Epithelial cell of proximal tubule (primary cell): Measurements from ENCODE around the gene RSRC2. TPM values are rescaled to one million over a fixed set of nuclear protein-coding genes. Genes with fewer than 3 reads are reported as not detected.

ENCODE experiments used
- DNase-seq: peaks from one replicate; pipeline ENCODE4 v3.0.0-alpha.2; 2011; ENCODE audit warnings: low read depth
- H3K4me3 ChIP-seq: 2 replicates; pipeline ENCODE4 v1.5.1; 2011; ENCODE audit warnings: low read depth, mild to moderate bottlenecking, low read length
- total RNA-seq: library from RNA; depleted of rRNA; stranded (reverse); fragments of >200 nt; gene quantifications from 2 replicates; pipeline ENCODE4 v1.2.3, GENCODE V29; 2015
- TF ChIP-seq, protein P1 (sequence below): conservative IDR thresholded peaks from 2 replicates; pipeline ENCODE4 v1.5.1; 2012; ENCODE audit warnings: low read depth, mild to moderate bottlenecking, low read length

The RSRC2 gene
- total RNA-seq, 1 donor from 2014 or later: 72.4 TPM

DNA sequence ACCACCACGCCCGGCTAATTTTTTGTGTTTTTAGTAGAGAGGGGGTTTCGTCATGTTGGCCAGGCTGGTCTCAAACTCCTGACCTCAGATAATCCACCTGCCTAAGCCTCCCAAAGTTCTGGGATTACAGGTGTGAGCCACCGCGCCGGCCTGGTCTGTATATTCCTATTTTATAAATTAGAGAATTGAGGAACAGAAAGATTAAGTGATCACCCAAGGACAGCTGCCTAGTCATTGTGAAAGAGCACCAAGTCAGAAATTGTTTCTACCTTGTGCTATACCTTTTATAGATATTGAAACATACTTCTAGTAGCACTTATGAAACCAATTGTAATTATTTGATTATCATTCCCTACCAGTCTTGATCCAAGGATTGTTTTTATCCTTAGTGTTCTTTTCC is 2.3 kb upstream of the RSRC2 start:
- DNase-seq: no peak
- no peak overlapping the region for H3K4me3 ChIP-seq
- TF ChIP-seq, protein P1, sequence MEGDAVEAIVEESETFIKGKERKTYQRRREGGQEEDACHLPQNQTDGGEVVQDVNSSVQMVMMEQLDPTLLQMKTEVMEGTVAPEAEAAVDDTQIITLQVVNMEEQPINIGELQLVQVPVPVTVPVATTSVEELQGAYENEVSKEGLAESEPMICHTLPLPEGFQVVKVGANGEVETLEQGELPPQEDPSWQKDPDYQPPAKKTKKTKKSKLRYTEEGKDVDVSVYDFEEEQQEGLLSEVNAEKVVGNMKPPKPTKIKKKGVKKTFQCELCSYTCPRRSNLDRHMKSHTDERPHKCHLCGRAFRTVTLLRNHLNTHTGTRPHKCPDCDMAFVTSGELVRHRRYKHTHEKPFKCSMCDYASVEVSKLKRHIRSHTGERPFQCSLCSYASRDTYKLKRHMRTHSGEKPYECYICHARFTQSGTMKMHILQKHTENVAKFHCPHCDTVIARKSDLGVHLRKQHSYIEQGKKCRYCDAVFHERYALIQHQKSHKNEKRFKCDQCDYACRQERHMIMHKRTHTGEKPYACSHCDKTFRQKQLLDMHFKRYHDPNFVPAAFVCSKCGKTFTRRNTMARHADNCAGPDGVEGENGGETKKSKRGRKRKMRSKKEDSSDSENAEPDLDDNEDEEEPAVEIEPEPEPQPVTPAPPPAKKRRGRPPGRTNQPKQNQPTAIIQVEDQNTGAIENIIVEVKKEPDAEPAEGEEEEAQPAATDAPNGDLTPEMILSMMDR: no peak

DNA sequence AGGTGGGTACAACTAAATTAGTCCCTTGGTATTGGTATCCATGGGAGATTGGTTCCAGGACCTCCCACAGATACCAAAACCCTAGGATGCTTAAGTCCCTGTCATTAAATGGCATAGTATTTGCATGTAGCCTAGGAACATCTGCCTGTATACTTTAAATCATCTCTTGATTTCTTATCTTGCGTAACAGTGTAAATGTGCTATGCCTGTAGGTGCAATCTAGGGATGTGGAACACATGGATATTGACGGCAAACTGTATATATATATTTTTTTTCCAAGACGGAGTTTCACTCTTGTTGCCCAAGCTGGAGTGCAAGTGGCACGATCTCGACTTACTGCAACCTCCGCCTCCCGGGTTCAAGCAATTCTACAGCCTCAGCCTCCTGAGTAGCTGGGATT is 1.8 kb upstream of the RSRC2 start:
- H3K4me3 ChIP-seq: peak overlapping the region; percentile 6
- TF ChIP-seq, protein P1: no peak
- no peak for DNase-seq

DNA sequence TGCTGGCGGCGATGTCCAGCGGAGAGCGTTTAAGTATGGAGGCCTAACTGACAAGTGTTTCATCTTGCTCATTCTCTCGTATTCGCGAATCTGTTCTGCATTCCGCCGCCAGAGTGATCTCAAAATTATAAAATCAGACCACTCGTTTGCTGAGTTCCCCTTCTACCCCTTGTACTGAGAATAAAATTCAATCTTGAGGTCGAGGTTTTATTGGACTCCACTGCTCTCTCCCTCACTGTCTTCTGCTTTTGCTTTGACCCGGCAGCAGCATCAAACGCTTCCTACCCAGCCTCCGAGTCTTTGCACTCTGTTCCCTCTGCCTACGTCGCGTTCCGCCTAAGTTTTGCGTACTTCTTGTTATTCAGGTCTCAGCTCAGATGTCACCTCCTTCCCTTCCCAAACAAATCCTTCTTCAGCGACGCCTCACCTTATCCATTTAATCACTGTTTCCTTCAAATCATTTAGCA is 775 bp upstream of the RSRC2 start:
- peak overlapping the region; percentile 65 for H3K4me3 ChIP-seq
- TF ChIP-seq, protein P1: no peak

DNA sequence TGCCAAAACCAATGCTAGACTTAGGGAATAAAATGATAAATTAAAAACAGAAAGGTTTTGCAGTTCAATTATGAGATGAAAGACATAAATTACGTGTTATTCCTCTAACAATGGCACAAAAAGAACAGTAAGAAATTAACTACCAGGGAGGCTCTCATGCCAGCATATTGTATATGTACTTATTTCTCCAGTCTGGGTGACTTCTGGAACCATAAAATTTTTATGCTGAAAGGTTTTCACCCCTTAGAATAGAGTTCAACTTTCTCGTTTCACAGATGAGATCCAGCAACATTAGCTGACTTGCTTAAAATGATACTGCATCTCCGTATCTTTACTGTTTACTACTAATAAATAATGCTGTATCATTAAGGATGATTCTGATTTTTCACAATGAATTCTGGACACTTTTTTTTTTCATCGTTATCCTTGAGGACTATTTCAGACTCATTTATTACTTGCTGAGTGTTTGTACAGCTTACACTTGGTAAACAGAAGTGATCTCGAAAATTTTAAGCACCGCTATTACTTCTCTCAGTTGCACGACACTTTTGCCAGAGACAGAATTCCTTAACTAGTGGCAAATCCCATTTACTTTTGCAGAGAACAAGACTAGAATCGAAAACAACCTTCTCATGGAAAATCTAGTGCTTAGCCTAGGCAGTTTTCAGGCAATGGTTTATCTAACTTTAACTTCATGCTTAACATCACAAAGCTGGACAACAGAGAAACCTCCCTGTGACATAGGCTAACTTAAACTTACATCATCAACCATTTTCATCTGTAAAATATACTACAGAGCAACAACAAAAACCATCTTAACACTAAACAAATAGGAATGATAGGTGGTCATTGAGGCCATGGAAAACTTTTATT is 2.7 kb downstream of the RSRC2 start:
- no peak for DNase-seq
- peak overlapping the region; percentile 60 for H3K4me3 ChIP-seq
- TF ChIP-seq, protein P1: no peak

More for the DNA sequence above, 775 bp upstream of the RSRC2 start:
- no peak for DNase-seq

DNA sequence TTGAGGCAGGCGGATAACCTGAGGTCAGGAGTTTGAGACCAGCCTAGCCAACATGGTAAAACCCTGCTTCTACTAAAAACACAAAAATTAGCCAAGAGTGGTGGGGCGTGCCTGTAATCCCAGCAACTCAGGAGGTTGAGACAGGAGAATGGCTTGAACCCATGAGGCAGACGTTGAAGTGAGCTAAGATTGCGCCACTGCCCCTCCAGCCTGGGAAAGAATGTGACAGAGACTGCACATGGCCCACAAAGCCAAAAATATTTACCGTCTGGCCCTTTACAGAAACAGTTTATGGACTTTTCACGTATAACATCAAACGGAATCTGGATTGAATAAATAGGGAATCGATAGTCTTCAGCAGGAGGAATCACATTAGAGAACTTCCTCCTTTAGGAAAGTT is 3.5 kb downstream of the RSRC2 start:
- H3K4me3 ChIP-seq: peak overlapping the region; percentile 19
- DNase-seq: no peak
- TF ChIP-seq, protein P1: no peak

DNA sequence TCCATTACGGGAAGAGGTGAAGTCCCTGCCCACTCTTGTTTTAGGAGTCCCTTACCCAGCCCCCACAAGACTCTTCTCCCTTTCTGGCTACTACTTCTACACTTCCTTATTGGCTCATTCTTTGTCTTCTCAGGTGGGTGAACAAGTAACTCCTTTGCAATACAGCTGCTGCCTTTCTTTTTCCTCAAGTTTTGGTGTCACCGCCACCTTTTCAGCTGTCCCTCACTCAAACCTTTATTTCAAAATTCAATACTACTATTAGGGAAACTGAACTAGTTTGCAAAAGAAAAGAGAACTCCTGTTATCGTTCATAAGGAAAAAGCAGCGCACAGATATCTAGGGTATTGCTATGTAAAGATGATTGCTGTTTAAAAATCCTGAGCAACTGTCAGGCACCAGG is 6.1 kb downstream of the RSRC2 start:
- TF ChIP-seq, protein P1: no peak
- no peak for DNase-seq

DNA sequence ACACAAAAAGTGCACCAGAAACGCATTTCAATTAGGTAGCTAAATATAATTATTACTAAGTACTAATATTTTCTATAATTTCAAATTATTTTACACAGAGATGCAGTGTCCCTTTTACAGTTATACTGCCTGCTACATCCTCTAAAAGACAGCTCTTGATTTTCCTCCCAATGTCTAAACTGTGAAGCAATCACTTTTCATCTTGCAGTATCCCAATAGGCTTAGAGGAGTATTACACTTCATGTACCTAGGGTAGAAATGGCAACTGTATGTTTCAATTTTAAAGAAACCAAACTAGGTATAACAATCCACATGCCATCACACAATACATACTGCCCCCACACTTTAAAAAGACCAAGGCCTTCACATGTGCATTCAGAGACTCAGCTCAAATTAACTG is 7.3 kb downstream of the RSRC2 start:
- TF ChIP-seq, protein P1: no peak
- no peak for DNase-seq
- H3K4me3 ChIP-seq: no peak overlapping the region

More for the DNA sequence above, 6.1 kb downstream of the RSRC2 start:
- no peak overlapping the region for H3K4me3 ChIP-seq
